Myocyte (in vitro differentiated cells): ENCODE measurements around the gene GPSM1. TPM values are rescaled to one million over a fixed set of nuclear protein-coding genes. Genes with fewer than 3 reads are reported as not detected.
"Not testable (repeated sequence)": the region's sequence is repeated elsewhere in the genome, so short reads cannot be mapped to it uniquely, and the experiment has no call there.

Experiments
- DNase-seq: peaks from one replicate; pipeline ENCODE4 v3.0.0-alpha.2; 2012; ENCODE audit warnings: low read depth
- total RNA-seq: library from RNA; depleted of rRNA; stranded (reverse); fragments of >200 nt; gene quantifications from 2 replicates; pipeline ENCODE4 v1.2.3, GENCODE V29; 2014

The GPSM1 gene
- total RNA-seq, 1 donor from 2014 or later: 22.3 TPM

DNA sequence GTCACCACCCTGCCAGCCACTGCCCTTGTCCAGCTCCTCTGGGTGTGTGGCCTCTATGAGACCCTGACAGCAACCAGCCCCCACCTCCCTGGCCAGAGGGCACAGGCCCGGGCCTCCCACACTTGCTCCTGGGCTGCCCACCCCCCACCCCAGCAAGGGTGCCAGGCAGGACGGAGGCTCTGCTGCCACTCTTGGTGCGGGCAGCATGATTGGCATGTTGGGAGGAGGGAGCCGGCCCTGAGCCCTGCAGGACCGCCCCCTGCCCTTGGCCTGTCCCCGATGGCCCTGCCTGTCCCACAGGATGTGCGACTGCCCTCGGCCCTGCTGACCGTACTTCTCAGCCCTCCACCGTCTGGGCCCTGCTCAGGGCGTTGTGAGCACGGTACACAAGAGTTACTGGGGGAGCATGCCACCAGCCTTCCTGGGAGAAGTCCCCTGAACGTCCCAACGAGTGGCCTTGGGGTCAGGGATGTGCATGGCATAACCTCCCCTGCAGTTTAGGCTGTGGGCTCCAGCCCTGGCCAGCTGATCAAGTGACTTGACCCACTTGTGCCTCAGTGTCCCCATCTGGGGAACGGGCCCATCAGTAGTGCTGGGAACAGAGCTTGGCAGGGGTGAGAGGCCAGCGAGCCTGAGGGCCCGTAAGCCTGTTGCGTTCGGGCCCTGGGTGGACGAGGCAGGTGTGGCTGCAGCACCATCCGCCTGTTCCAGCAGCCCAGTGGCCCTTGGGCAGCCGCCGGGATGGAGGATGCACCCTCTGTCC is 16.0 kb downstream of the GPSM1 start:
- no peak for DNase-seq

DNA sequence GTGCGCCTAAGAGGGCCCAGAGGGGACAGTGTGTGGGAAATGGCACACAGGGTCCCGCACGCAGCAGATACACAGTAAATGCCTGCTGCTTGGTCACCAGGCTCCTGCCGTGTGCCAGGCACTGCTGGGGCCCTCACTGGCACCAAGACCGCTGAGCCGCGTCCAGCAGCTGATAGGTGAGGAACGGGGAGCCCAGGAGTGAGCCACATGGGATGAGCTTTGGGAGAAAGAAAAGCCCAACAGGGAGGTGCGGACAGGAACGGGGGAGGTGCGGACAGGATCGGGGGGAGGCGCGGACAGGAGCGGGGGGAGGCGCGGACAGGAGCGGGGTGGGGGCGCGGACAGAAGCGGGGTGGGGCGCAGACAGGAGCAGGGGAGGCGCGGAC is 16.5 kb downstream of the GPSM1 start:
- no peak for DNase-seq

DNA sequence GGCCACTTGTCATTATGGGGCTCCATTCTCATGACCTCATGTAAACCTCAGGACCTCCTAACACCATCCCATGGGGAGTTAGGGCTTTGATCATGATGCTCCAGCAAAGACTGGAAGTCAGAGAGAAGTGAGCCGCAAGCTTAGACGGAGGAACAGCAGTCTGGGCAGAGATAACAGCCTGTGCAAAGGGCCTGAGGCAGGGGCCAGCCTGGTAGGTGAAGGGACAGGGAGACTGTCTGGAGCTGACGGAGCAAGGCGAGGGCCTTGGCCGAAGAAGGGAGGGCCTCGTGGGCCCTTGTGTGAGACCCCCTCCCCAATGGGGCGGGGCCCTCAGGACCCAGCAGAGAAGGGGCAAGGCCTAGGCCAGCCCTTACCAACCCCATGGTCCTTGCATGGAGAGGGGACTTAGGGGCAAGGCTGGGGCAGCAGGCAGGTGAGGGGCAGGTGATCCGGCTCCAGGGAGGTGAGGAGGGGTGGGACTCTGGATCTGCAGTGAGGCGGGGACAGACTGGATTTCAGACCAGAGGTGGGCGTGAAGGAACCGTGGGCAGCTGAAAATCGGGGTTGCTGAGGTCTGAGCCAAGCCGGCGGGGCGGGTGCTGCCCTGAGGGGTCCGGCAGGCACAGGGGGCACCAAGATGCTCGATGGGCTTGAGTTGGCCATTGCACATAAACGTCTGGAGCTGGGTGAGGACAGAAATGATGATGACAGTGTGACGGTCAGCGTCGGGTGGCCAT is 17.4 kb downstream of the GPSM1 start:
- DNase-seq: no peak

DNA sequence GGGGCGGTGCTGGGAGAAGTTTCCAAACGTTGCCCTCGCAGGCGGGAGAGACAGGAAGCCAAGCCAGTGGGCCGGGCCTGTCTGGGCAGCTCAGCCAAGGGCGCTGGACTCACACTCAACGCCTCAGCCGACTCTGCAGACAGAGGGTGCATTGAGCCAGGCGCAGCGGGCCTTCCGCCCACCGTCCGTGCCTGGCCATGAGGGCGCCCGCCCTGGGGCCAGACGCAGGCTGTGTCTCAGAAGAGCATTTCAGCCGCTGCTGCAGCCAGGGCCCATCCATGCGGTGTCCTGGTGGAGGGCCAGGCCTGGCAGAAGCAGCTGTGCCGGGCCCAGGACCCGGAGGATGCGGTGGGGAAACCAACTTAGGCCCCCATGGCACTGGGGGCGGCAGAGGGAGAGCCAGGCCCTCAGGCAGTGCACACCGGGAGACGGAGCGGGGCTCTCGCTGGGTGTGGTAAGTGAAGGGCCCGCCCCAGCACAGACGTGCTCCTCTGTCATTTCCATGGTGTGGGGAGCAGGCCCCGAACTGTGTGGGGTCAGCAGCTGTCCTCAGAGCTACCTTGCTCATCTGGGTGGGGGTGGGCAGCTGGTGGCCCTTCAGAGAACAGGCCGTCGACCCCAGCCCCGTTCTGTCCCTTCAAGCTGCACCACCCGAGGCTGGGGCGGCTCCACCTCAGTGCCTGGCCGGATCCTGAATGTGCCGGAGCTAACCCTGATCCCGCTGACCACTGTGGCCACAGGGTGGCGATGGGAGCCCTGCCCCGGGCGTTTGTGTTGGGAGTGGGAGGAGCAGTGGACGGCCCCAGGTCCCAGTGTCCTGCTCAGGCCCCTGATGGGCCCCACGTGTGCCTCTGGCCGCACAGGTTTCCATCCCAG is 18.2 kb downstream of the GPSM1 start:
- peak; percentile 58 for DNase-seq

DNA sequence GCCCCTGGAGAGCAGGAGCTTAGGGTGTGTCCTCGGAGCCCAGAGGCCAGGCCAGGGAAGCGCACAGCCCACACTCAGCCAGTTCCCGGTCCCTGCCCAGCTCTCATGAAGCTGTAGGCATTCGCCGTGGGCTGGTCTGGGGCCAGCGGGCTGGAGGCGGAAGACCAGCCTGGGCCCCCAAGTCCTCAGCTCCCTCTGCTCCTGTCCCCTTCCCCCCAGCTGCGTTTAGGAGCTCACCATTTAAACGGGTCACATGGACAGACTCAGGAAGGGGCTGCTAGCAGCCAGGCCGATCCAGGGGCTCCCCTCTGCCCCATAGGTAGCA is 18.8 kb downstream of the GPSM1 start:
- no peak for DNase-seq

DNA sequence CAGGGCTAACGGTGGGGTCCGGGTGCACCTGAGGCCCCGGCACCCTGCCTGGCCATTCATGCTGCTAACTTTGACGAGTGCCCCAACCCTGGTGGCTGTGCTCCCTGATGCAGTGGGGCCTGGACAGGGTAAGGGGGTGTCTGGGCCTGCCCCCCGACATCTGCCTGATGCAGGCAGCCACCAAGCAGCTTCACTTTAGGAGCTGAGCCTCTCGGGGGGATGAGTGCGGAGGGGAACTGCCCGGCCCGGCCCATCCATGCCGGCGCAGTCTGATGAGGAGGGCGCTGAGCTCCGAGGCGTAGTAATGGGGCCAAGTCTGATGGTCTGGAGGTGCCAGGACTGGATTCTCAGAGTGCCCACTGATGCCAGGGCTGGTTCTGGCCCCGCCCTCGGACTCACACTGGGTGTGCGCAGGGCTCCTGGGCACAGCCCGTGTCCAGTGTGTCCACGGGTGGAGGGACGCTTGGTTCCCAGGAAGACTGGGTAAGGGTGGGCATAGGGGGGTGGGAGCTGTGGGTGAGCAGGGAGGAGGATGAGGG is 19.7 kb downstream of the GPSM1 start:
- no peak for DNase-seq

DNA sequence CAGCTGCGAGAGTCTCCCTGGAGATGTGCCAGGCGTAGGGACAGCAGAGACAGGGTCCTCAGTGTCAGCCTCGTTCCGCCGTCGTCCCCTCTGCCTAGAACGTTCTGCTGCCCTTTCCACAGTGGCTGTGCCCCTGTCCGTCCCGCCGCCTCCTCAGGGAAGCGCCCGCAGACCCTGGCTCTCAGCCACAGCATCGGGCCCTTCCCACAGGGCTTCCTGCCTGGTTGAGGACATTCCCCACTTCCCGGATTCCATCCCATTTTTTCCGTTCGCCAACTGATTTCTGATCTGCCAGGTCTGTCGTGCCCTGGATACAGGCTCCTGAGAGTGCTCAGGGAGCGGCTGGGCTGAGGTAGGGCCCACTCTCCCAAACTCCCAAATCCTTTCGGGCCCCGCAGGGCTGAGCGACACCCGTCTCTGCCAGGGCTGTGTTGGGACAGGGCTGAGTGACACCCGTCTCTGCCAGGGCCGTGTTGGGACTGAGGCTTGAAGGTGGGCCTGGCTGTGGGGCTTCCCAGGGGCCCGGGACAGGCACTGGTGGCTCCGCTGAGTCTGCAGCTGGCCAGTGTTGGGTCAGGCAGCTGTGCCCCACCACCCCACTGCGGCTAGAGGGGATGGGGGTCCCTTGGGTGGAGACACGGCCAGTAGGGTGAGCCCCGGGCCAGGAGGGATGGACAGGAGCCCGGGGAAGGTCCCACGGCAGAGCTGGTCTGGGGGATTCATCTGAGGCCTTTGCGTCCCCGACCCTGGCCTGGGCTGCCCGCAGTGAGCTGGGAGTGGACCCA is 20.3 kb downstream of the GPSM1 start:
- no peak for DNase-seq

DNA sequence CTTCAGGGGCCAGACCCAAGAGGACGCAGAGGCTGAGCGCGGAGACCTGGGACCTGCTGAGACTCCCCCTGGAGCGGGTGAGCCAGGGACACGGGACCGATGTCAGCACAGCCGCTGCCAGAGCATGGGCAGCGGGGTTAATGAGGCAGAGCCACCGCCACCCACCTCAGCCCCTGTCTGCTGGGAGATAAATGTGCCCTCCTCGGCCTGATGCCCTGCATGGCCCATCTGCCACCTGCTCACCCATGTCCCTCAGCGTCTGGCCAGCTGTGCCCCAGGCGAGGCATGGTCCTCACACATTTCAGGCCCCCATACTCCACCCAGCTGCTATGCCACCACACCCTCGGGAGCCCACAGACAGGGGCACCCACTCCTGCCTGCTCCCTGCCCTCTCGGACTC is 21.4 kb downstream of the GPSM1 start:
- peak; percentile 75 for DNase-seq

DNA sequence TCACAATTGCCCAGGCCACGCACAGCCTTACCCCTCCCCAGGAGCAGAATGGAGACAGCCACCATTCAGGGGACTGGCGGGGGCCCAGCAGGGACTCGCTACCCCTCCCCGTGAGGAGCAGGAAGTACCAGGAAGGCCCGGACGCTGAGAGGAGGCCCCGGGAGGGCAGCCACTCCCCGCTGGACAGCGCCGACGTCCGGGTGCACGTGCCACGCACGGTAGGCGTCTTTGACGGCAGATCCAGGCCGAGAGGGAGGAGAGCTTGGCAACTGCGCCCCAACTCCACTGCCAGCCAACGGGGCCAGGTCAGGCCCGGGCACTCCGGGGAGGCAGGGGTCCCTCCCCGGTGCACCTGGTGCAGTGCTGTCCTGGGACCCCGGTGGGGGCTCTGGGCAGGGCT is 22.2 kb downstream of the GPSM1 start:
- DNase-seq: no peak

DNA sequence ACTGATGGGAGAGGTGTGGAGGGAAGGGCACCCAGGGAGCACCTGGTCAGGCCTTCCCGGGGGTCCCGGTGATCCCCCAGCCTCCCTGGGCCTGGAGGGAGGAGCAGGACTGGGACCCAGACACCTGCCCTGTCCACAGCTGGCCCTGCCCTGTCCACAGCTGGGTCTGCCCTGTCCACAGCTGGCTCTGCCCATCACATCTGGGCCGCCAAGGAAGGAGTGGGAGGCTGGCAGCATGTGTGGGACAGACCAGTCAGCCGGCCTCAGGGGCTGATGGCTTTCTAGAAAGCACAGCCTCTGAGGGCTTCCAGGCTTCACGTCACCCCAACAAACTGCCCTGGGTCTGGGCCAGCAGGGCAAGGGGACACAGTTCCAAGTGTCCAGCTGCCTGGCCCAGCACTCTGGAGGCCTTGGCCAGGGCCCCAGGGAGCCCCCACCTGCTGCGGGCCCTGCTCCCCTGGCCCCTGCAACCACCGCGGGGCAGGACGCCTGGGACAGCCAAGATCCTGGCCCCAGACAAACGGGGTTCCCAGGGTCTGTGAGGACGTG is 24.0 kb downstream of the GPSM1 start:
- peak; percentile 66 for DNase-seq

DNA sequence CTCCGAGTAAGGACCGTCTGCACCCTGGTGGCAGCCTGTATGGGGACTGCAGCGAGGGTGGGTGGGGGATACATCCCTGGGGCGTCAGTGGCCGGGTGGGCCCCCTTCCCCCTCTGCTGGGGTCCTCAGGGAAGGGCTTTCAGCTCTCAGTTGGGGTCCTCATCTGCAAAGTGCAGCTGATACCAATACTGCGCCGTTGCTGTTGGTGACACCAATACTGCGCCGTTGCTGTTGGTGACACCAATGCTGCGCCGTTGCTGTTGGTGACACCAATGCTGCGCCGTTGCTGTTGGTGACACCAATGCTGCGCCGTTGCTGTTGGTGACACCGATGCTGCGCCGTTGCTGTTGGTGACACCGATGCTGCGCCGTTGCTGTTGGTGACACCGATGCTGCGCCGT is 24.5 kb downstream of the GPSM1 start:
- not testable (repeated sequence) for DNase-seq

DNA sequence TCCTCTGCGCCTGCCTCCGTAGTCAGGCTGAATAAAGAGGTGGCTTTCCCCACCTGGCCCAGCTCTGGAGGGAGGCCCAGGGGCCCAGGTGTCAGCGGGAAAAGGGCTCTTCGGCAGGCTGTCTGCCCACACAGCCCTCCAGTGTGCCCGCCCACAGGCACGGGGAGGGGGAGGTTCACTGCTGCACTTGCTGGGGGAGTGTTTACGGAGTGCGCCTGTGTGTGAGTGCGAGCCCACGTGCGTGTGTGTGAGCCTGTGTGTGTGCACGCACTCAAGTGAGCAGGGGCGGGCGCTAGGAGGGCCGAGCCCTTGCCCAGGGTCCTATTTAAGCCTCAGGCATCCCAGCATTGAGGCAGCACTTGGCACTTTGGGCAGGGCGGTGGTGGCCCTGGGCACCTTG is 25.3 kb downstream of the GPSM1 start:
- no peak for DNase-seq

DNA sequence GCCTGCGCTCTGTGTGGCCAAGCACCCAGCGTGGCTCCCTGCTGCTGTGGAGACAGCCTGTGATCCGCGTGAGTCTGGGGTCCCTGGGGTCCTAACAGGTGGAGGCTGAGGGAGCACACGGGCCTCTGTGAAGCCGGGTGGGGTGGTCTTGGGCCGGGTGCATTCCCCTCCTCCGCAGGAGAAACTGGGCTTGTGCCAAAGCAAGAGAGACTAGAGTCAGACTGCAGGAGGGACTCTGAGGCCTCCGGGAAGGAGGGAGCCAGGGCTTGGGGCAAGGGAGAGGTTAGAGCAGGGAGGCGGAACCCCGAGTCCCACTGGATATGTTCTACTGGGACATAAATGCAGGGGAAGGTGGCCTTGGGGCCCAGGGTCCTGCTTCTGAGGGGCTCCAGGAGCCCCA is 25.7 kb downstream of the GPSM1 start:
- no peak for DNase-seq

DNA sequence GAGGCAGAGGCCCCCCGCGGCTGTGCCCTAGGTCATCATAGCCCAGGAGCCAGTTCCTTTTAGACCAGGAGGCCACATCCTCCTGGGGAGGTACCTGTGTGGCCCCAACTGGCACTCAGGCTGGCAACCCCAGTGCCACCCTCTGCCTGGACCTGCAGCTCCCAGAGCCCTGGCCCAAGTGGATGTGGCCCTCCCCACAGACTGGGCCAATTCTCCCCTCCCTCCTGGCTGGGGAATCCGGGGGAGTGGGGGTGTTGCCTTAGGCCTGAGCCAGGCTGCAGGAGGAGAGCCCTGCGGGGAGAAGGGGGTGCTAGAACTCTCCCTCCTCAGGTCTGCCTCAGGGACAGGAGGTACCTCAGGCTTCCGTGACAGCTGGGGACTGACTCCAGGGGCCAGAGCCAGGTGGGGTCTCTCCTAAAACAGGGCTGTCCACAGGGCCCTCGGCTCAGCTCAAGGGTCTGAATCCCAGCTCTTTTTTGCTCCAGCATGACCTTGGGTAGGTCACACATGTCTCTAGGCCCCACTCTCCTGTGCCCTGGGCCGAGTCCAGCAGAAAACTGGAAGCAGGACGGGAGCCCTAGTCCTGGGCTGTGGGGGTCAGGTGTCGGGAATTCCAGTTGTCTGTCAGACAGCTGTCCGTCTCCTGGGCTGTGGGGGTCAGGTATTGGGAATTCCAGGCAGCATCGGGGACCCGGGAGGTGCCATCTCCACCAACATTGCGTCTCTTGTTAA is 26.6 kb downstream of the GPSM1 start:
- no peak for DNase-seq

DNA sequence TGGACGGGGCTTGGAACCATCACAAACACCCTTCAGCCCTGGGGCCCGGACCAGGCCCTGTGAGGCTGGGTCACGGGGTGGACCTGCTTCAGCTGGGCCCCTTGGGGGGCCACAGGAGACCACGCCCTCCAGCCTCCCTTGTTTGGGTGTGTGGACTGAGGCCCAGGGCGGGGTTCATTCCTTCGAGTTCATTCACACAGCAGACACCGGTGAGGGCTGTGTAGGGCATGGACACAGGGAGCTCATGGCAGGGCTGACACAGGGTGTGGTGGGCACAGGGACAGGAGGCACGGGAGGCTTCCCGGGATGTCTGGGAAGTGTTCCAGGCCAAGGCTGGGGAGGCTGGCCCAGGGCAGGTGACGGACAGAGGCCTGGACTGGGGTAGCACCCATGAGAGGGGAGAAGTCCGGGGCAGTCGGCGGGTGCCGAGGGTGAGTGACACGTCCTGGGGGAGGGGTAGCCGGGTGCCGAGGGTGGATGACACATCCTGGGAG is 27.3 kb downstream of the GPSM1 start:
- DNase-seq: peak; percentile 82

DNA sequence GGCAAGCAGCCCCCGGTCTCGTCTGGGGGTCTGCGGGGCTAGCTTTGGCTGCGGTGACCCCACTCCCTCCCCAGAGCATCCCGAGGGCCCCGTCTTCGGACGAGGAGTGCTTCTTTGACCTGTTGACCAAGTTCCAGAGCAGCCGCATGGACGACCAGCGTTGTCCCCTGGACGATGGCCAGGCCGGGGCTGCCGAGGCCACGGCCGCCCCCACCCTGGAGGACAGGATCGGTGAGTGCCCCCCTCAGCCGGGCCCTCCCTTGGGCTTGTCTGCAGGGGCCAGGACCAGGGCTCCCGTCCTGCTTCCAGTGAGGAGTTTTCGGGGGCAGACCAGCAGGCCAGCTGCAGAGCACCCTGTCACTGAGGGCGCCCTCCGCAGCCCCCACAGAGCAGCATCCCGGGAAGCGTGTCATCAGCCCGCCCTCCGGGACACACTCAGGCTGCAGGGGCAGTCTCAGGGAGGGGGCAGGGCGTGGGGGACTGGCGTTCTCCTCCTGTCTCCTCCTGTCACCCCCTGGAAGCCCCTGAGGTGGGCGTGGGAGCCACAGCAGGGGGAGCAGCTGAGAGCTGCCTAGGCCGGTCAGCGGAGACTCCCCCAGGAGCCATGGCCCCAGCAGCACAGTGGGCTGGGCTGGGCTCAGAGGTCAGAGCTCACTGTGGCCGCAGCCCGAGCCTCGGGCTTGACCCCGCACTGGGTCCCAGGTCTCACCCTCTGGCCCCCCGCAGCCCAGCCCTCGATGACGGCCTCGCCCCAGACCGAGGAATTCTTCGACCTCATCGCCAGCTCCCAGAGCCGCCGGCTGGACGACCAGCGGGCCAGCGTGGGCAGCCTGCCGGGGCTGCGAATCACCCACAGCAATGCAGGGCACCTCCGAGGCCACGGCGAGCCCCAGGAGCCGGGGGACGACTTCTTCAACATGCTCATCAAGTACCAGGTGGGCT is 28.5 kb downstream of the GPSM1 start:
- DNase-seq: peak; percentile 59

DNA sequence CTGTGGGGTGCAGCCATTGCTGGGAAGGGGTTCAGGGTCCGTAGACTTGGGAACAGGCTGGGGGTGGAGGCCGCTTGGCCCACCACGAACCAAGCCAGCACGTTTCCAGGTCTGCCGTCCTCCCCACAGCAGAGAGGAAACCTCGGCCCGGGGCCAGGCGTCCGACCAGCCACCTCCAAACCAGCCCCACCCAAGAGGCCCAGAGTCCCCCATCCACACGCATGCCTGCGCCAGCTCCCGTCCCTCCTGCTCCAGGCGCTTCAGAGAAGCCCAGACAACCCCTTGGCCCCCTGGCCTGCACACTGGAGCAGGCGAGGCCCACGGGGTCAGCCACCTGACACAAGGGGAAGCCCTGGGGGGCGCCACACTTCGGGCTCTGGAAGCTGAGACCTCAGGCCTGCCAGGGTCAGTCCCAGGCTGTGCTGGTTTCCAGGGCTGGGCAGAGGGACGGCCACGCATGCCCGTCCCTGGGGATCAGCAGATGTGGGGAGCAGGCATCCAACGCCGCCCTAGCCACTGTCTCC is 29.9 kb downstream of the GPSM1 start:
- DNase-seq: no peak

DNA sequence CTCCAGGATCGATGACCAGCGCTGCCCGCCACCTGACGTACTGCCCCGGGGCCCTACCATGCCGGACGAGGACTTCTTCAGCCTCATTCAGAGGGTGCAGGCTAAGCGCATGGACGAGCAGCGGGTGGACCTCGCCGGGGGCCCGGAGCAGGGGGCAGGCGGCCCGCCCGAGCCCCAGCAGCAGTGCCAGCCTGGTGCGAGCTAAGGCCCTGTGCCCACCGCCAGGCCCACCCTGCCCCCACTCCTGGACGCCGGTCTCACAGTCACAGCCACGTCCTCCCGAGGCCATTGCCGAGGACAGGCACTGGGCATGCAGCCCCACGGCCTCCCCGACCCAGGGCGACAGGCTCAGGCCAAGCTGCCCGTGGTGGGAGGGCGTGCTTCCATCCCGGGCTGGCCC is 30.7 kb downstream of the GPSM1 start:
- no peak for DNase-seq
